Liver (tissue), 9 donors: Measurements from ENCODE around the gene GAL3ST3. TPM values are rescaled to one million over a fixed set of nuclear protein-coding genes. Genes with fewer than 3 reads are reported as not detected.
"Not testable (repeated sequence)": the region's sequence is repeated elsewhere in the genome, so short reads cannot be mapped to it uniquely, and the experiment has no call there.

ENCODE experiments used
- DNase-seq: peaks from one replicate; pipeline ENCODE4 v3.0.0-alpha.2; 2017; ENCODE audit warnings: low spot score
- H3K27ac ChIP-seq, 2 donors: one replicate each; pipeline ENCODE4 v1.7.0; 2013; ENCODE audit warnings: inconsistent platforms in 2 of 2, low read length in 2 of 2, control low read depth in 1 of 2, low read depth in 1 of 2, mild to moderate bottlenecking in 1 of 2
- H3K27me3 ChIP-seq, 4 donors: one replicate each; pipeline versions ENCODE4 v1.6.1 to v1.7.0; 2013; ENCODE audit warnings: low read length in 3 of 4, inconsistent platforms in 1 of 4, mild to moderate bottlenecking in 1 of 4, moderate library complexity in 1 of 4; ENCODE audit not compliant: control insufficient read depth in 4 of 4, insufficient read depth in 4 of 4
- H3K36me3 ChIP-seq, 4 donors: one replicate each; pipeline versions ENCODE4 v1.6.1 to v1.7.0; 2013; ENCODE audit warnings: low read length in 3 of 4, mild to moderate bottlenecking in 3 of 4, low read depth in 1 of 4, moderate library complexity in 1 of 4; ENCODE audit not compliant: control insufficient read depth in 4 of 4, insufficient read depth in 3 of 4
- H3K4me1 ChIP-seq, 4 donors: one replicate each; pipeline versions ENCODE4 v1.6.1 to v1.7.0; 2013; ENCODE audit warnings: low read length in 3 of 4, mild to moderate bottlenecking in 3 of 4, moderate library complexity in 1 of 4; ENCODE audit not compliant: control insufficient read depth in 4 of 4, insufficient read depth in 4 of 4
- H3K4me3 ChIP-seq, 3 donors: one replicate each; pipeline versions ENCODE4 v1.6.1 to v1.7.0; 2013; ENCODE audit warnings: low read length in 3 of 3, control low read depth in 1 of 3, low read depth in 1 of 3, mild to moderate bottlenecking in 1 of 3
- H3K9ac ChIP-seq, 2 donors: one replicate each; pipeline ENCODE4 v1.7.0; 2013; ENCODE audit warnings: low read length in 2 of 2, mild to moderate bottlenecking in 2 of 2, moderate library complexity in 2 of 2, control low read depth in 1 of 2, low read depth in 1 of 2
- H3K9me3 ChIP-seq, 4 donors: one replicate each; pipeline versions ENCODE4 v1.6.1 to v1.7.0; 2013; ENCODE audit warnings: low read length in 3 of 4; ENCODE audit not compliant: control insufficient read depth in 4 of 4
- EGR1 ChIP-seq, 2 donors: IDR thresholded peaks; 2 replicates each; pipeline ENCODE4 v1.6.1; 2016 to 2018; ENCODE audit warnings: antibody characterized with exemption in 2 of 2, low read depth in 2 of 2
- FOXA1 ChIP-seq: IDR thresholded peaks from 2 replicates; pipeline ENCODE4 v1.6.1; 2016; ENCODE audit warnings: antibody characterized with exemption
- FOXA2 ChIP-seq: IDR thresholded peaks from 2 replicates; pipeline ENCODE4 v1.6.1; 2016; ENCODE audit warnings: antibody characterized with exemption
- GABPA ChIP-seq, 2 donors: IDR thresholded peaks in 1 of 2; conservative IDR thresholded peaks in 1 of 2; 2 replicates each; pipeline ENCODE4 v1.6.1; 2016; ENCODE audit warnings: antibody characterized with exemption in 2 of 2, mild to moderate bottlenecking in 1 of 2, moderate library complexity in 1 of 2
- HNF4A ChIP-seq, 2 donors: conservative IDR thresholded peaks; 2 replicates each; pipeline ENCODE4 v1.6.1; 2016; ENCODE audit warnings: antibody characterized with exemption in 2 of 2, mild to moderate bottlenecking in 2 of 2
- HNF4G ChIP-seq: IDR thresholded peaks from 2 replicates; pipeline ENCODE4 v1.6.1; 2016; ENCODE audit warnings: antibody characterized with exemption
- JUND ChIP-seq, 2 donors: IDR thresholded peaks; 2 replicates each; pipeline ENCODE4 v1.6.1; 2016; ENCODE audit warnings: antibody characterized with exemption in 2 of 2
- NR2F2 ChIP-seq: IDR thresholded peaks from 2 replicates; pipeline ENCODE4 v1.6.1; 2016; ENCODE audit warnings: antibody characterized with exemption
- RAD21 ChIP-seq, 2 donors: IDR thresholded peaks; 2 replicates each; pipeline ENCODE4 v1.6.1; 2016; ENCODE audit warnings: antibody characterized with exemption in 2 of 2, mild to moderate bottlenecking in 2 of 2
- RXRA ChIP-seq, 2 donors: IDR thresholded peaks; 2 replicates each; pipeline ENCODE4 v1.6.1; 2017 to 2018; ENCODE audit warnings: antibody characterized with exemption in 2 of 2, mild to moderate bottlenecking in 1 of 2
- SP1 ChIP-seq: IDR thresholded peaks from 2 replicates; pipeline ENCODE4 v1.6.1; 2018; ENCODE audit warnings: antibody characterized with exemption, mild to moderate bottlenecking
- YY1 ChIP-seq: IDR thresholded peaks from 2 replicates; pipeline ENCODE4 v1.6.1; 2016; ENCODE audit warnings: antibody characterized with exemption, mild to moderate bottlenecking
- WGBS: extraction: QIAGEN DNeasy Blood & Tissue Kit; methylation state at CpG from one replicate; pipeline ENCODE4 v1.1.7; 2013; 5-methylcytosine and 5-hydroxymethylcytosine counted together
- polyA plus RNA-seq, 2 donors: library from polyadenylated mRNA; stranded (reverse) in 1 of 2; unstranded in 1 of 2; fragments of 200-250 nt in 1 of 2; fragments of >200 nt in 1 of 2; fragmentation: Nextera tagmentation in 1 of 2; extraction: Ambion mirVana in 1 of 2; gene quantifications; one replicate each; pipeline versions ENCODE4 v1.2.1 to v1.2.3, GENCODE V29; 2013 to 2015
- total RNA-seq, 2 donors: library from RNA; depleted of rRNA; stranded (reverse); fragments of >200 nt; gene quantifications; one replicate each; pipeline ENCODE4 v1.2.3, GENCODE V29; 2014
- TF ChIP-seq, protein P1 (sequence below): IDR thresholded peaks from 2 replicates; pipeline ENCODE4 v1.6.1; 2016; ENCODE audit warnings: antibody characterized with exemption, mild to moderate bottlenecking
- TF ChIP-seq, protein P2 (sequence below): IDR thresholded peaks from 2 replicates; pipeline ENCODE4 v1.6.1; 2016; ENCODE audit warnings: antibody characterized with exemption
- TF ChIP-seq, protein P3 (sequence below): IDR thresholded peaks from 2 replicates; pipeline ENCODE4 v1.6.1; 2016; ENCODE audit warnings: antibody characterized with exemption
- TF ChIP-seq, protein P4 (sequence below): fragments of 150-350 bp; IDR thresholded peaks from 2 replicates; pipeline ENCODE4 v1.5.1; 2017; ENCODE audit warnings: improper control_type of control experiment, low read depth, low read length; ENCODE audit not compliant: missing input control
- donor health status: healthy.
- donor health status: healthy.
- donor health status: healthy.
- donor health status: healthy.
- donor health status: healthy.

The GAL3ST3 gene
- total and polyA plus RNA-seq, 4 donors: not detected

DNA sequence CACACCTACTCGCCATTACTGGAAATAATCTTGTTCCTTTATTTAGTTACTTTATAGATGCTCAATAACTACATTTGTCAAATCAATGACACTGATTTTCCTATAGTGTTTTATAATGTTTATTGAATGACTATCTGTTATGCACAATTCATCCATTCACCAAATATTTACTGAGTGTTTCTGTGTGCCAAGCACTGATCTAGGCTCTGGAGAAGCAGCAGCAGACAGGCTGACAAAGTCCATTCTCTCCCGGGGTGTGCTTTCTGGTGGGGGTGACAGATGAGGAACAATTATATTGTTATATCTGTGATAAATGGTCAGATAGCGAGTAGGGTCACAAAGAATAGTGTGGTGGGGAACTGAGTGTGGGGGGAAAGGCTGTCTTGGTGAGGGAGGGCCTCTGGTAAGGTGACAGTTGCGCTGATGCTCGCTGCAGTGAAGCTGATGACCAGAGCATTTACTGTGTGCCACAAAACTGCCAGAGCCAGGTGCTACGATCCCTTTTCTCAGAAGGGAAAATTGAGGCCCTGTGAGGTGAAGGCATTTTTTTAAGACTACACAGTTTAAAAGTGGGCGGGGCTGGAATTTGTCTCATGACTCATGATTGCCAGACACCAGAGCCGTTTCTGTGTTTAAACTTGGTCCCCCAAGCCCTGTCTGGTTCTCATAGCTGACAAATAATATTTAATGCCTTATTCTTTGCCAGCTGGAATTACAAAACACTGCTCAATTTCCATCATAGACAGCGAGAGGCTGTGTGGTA, 31.3 kb upstream of the GAL3ST3 start:
- H3K4me1 ChIP-seq: peaks cover 0 to 7% (median 4%) of the 10 kb centered on the region in 4 donors
- no peaks in the 10 kb centered on the region for H3K27me3 ChIP-seq
- WGBS: 75% methylated on average over 9 of the region's 9 CpGs
- TF ChIP-seq YY1: no peak
- peak; percentile 25 to 46 for TF ChIP-seq JUND (IDR thresholded peaks at IDR 0.05)
- TF ChIP-seq RXRA (IDR thresholded peaks at IDR 0.05): no peak
- TF ChIP-seq FOXA1: no peak
- TF ChIP-seq HNF4A (conservative IDR thresholded peaks at IDR 0.05): no peak
- TF ChIP-seq, protein P1, sequence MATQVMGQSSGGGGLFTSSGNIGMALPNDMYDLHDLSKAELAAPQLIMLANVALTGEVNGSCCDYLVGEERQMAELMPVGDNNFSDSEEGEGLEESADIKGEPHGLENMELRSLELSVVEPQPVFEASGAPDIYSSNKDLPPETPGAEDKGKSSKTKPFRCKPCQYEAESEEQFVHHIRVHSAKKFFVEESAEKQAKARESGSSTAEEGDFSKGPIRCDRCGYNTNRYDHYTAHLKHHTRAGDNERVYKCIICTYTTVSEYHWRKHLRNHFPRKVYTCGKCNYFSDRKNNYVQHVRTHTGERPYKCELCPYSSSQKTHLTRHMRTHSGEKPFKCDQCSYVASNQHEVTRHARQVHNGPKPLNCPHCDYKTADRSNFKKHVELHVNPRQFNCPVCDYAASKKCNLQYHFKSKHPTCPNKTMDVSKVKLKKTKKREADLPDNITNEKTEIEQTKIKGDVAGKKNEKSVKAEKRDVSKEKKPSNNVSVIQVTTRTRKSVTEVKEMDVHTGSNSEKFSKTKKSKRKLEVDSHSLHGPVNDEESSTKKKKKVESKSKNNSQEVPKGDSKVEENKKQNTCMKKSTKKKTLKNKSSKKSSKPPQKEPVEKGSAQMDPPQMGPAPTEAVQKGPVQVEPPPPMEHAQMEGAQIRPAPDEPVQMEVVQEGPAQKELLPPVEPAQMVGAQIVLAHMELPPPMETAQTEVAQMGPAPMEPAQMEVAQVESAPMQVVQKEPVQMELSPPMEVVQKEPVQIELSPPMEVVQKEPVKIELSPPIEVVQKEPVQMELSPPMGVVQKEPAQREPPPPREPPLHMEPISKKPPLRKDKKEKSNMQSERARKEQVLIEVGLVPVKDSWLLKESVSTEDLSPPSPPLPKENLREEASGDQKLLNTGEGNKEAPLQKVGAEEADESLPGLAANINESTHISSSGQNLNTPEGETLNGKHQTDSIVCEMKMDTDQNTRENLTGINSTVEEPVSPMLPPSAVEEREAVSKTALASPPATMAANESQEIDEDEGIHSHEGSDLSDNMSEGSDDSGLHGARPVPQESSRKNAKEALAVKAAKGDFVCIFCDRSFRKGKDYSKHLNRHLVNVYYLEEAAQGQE: no peak
- H3K4me3 ChIP-seq: no peak overlapping the region
- H3K36me3 ChIP-seq: no peaks in the 10 kb centered on the region
- no peak for DNase-seq
- no peaks in the 10 kb centered on the region for H3K9me3 ChIP-seq
- H3K9ac ChIP-seq: no peak overlapping the region
- H3K27ac ChIP-seq: no peak overlapping the region

DNA sequence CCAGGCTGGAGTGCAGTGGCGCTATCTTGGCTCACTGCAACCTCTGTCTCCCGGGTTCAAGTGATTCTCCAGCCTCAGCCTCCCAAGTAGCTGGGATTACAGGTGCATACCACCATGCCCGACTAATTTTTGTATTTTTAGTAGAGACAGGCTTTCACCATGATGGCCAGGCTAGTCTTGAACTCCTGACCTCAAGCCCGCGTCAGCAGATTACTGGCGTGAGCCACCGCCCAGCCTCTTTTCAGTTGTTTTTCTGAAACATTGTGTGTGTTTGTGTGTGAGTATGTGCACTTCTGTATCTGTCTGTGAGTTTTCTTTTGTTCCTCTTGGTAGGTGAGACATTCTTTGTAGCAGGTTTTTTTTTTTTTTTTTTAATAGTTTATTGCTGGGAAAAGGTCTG, 30.0 kb upstream of the GAL3ST3 start:
- H3K27me3 ChIP-seq, H3K4me1 ChIP-seq, DNase-seq, H3K36me3 ChIP-seq, H3K9me3 ChIP-seq, H3K9ac ChIP-seq, H3K27ac ChIP-seq, H3K4me3 ChIP-seq: not testable (repeated sequence)
- 87% methylated on average over 7 of the region's 7 CpGs for WGBS

DNA sequence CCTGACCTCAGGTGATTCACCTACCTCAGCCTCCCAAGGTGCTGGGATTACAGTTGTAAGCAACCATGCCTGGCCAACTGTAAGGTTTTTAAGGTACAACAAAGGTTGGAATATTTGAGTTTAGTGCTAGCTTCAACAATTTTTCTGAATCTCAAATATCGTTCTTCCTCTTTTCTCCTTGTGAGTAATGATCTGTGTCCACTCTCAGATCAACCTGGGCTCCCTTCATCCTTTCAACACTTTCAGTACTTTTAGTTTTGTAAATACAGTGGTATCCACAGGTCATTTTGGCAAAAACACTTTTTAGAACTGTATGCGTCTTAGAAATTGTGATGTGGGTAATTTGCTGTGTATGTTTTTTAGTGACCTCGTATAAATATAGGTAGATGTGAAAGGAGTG, 29.0 kb upstream of the GAL3ST3 start:
- Histone ChIP-seq H3K27ac (no peak overlapping the region), H3K4me1 (peaks cover 0 to 1% (median 0%) of the 10 kb centered on the region in 4 donors), H3K27me3 (no peaks in the 10 kb centered on the region)
- TF ChIP-seq, protein P1: no peak
- TF ChIP-seq JUND (IDR thresholded peaks at IDR 0.05) (no peak), HNF4G (no peak), GABPA (IDR thresholded peaks at IDR 0.05 in 1 of 2, conservative IDR thresholded peaks at IDR 0.05 in 1 of 2) (no peak), FOXA1 (no peak), FOXA2 (no peak), NR2F2 (no peak), SP1 (no peak), YY1 (no peak), EGR1 (IDR thresholded peaks at IDR 0.05; ENCODE audit: low read depth in 2 of 2) (no peak), RAD21 (IDR thresholded peaks at IDR 0.05) (no peak), RXRA (IDR thresholded peaks at IDR 0.05) (no peak)
- TF ChIP-seq, protein P2, sequence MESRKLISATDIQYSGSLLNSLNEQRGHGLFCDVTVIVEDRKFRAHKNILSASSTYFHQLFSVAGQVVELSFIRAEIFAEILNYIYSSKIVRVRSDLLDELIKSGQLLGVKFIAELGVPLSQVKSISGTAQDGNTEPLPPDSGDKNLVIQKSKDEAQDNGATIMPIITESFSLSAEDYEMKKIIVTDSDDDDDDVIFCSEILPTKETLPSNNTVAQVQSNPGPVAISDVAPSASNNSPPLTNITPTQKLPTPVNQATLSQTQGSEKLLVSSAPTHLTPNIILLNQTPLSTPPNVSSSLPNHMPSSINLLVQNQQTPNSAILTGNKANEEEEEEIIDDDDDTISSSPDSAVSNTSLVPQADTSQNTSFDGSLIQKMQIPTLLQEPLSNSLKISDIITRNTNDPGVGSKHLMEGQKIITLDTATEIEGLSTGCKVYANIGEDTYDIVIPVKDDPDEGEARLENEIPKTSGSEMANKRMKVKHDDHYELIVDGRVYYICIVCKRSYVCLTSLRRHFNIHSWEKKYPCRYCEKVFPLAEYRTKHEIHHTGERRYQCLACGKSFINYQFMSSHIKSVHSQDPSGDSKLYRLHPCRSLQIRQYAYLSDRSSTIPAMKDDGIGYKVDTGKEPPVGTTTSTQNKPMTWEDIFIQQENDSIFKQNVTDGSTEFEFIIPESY: no peak
- TF ChIP-seq, protein P3, sequence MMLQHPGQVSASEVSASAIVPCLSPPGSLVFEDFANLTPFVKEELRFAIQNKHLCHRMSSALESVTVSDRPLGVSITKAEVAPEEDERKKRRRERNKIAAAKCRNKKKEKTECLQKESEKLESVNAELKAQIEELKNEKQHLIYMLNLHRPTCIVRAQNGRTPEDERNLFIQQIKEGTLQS: no peak
- TF ChIP-seq, protein P4, sequence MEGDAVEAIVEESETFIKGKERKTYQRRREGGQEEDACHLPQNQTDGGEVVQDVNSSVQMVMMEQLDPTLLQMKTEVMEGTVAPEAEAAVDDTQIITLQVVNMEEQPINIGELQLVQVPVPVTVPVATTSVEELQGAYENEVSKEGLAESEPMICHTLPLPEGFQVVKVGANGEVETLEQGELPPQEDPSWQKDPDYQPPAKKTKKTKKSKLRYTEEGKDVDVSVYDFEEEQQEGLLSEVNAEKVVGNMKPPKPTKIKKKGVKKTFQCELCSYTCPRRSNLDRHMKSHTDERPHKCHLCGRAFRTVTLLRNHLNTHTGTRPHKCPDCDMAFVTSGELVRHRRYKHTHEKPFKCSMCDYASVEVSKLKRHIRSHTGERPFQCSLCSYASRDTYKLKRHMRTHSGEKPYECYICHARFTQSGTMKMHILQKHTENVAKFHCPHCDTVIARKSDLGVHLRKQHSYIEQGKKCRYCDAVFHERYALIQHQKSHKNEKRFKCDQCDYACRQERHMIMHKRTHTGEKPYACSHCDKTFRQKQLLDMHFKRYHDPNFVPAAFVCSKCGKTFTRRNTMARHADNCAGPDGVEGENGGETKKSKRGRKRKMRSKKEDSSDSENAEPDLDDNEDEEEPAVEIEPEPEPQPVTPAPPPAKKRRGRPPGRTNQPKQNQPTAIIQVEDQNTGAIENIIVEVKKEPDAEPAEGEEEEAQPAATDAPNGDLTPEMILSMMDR: no peak

More for the DNA sequence above, 29.0 kb upstream of the GAL3ST3 start:
- Histone ChIP-seq H3K36me3 (no peaks in the 10 kb centered on the region), H3K9ac (no peak overlapping the region), H3K9me3 (no peaks in the 10 kb centered on the region), H3K4me3 (no peak overlapping the region)
- no peak for DNase-seq
- 97% methylated on average over 3 of the region's 3 CpGs for WGBS
